Neural crest cell (in vitro differentiated cells): ENCODE results near the gene PTPN23. TPM values are rescaled to one million over a fixed set of nuclear protein-coding genes. Genes with fewer than 3 reads are reported as not detected.

Experiments
- DNase-seq: peaks from one replicate; pipeline ENCODE4 v3.0.0; 2021; ENCODE audit warnings: low read depth, mixed read lengths, low spot score
- H3K27ac Mint-ChIP-seq: one replicate; pipeline ENCODE4 v1.8.0; 2021; ENCODE audit warnings: mild to moderate bottlenecking, mixed read lengths; ENCODE audit not compliant: unreplicated experiment
- H3K27me3 Mint-ChIP-seq: 2 replicates; pipeline ENCODE4 v1.8.0; 2021; ENCODE audit warnings: low read depth, mild to moderate bottlenecking, mixed read lengths
- H3K36me3 Mint-ChIP-seq: 2 replicates; pipeline ENCODE4 v1.8.0; 2021; ENCODE audit warnings: low read depth, mild to moderate bottlenecking, mixed read lengths
- H3K4me1 Mint-ChIP-seq: 2 replicates; pipeline ENCODE4 v1.8.0; 2021; ENCODE audit warnings: mixed read lengths
- H3K4me3 Mint-ChIP-seq: one replicate; pipeline ENCODE4 v1.8.0; 2021; ENCODE audit warnings: mild to moderate bottlenecking, mixed read lengths
- H3K9me3 Mint-ChIP-seq: 2 replicates; pipeline ENCODE4 v1.8.0; 2021; ENCODE audit warnings: mixed read lengths
- CTCF ChIP-seq: fragments of 200-600 bp; sonication (generic); conservative IDR thresholded peaks from 2 replicates; pipeline ENCODE4 v1.5.0; 2021; ENCODE audit warnings: antibody characterized with exemption, mild to moderate bottlenecking
- total RNA-seq: library from RNA; stranded (reverse); gene quantifications from 2 replicates; pipeline ENCODE4 v1.2.1, GENCODE V29; 2021

PTPN23 gene
- total RNA-seq, 1 donor from 2014 or later: 43.9 TPM

GRCh38 chr3:47412842-47413520 lies 32.2 kb downstream of the PTPN23 start:
- Mint-ChIP-seq H3K9me3 (no peaks in the 10 kb centered on the region), H3K27me3 (no peaks in the 10 kb centered on the region), H3K27ac (no peak overlapping the region), H3K4me1 (peaks cover 7% of the 10 kb centered on the region), H3K36me3 (peaks cover 8% of the 10 kb centered on the region), H3K4me3 (no peak overlapping the region)
- DNase-seq: no peak
- peak; percentile 17 for TF ChIP-seq CTCF

GRCh38 chr3:47413751-47414150 lies 32.9 kb downstream of the PTPN23 start:
- no peak overlapping the region for H3K4me3 Mint-ChIP-seq

GRCh38 chr3:47414161-47414564 lies 33.3 kb downstream of the PTPN23 start:
- Mint-ChIP-seq H3K4me1 (peaks cover 7% of the 10 kb centered on the region), H3K4me3 (no peak overlapping the region), H3K27me3 (no peaks in the 10 kb centered on the region), H3K27ac (no peak overlapping the region), H3K9me3 (no peaks in the 10 kb centered on the region), H3K36me3 (peaks cover 8% of the 10 kb centered on the region)
- TF ChIP-seq CTCF: no peak
- DNase-seq: no peak

More at GRCh38 chr3:47413751-47414150, 32.9 kb downstream of the PTPN23 start:
- peaks cover 7% of the 10 kb centered on the region for H3K4me1 Mint-ChIP-seq
- no peak for TF ChIP-seq CTCF
- no peaks in the 10 kb centered on the region for H3K27me3 Mint-ChIP-seq
- H3K27ac Mint-ChIP-seq: no peak overlapping the region
- H3K36me3 Mint-ChIP-seq: peaks cover 8% of the 10 kb centered on the region
- no peak for DNase-seq
- no peaks in the 10 kb centered on the region for H3K9me3 Mint-ChIP-seq

GRCh38 chr3:47414666-47415587 lies 34.1 kb downstream of the PTPN23 start:
- Mint-ChIP-seq H3K27ac (no peak overlapping the region), H3K36me3 (peaks cover 8% of the 10 kb centered on the region), H3K4me3 (peak overlapping the region; percentile 51), H3K27me3 (no peaks in the 10 kb centered on the region), H3K9me3 (no peaks in the 10 kb centered on the region), H3K4me1 (peaks cover 7% of the 10 kb centered on the region)
- DNase-seq: no peak
- no peak for TF ChIP-seq CTCF

- TF ChIP-seq CTCF: no peak
- Mint-ChIP-seq H3K9me3 (no peaks in the 10 kb centered on the region), H3K4me1 (peaks cover 8% of the 10 kb centered on the region), H3K4me3 (peak overlapping the region; percentile 62), H3K27me3 (peaks cover 2% of the 10 kb centered on the region), H3K27ac (peak overlapping the region; percentile 71), H3K36me3 (peaks cover 8% of the 10 kb centered on the region)
- DNase-seq: no peak
These were observed 35.2 kb downstream of the PTPN23 start for GRCh38 chr3:47416041-47416440.
